Central memory CD8-positive, alpha-beta T cell (primary cell): ENCODE measurements around the gene LENG1.
"Not testable (repeated sequence)": the region's sequence is repeated elsewhere in the genome, so short reads cannot be mapped to it uniquely, and the experiment has no call there.

Source experiments
- ATAC-seq: fragments of 150-1000 bp; cut with Tn5 transposase; replicated peaks from 2 replicates; pipeline ENCODE4 v1.10.0; 2022; ENCODE audit warnings: mild to moderate bottlenecking, moderate FRiP score, moderate number of reproducible peaks; ENCODE audit not compliant: poor library complexity, severe bottlenecking; ENCODE audit errors: extremely low read depth
- DNase-seq, 2 donors: peaks; one replicate each; pipeline ENCODE4 v3.0.0; 2021; ENCODE audit warnings: low spot score in 2 of 2
- H3K27ac Mint-ChIP-seq: one replicate; pipeline ENCODE4 v1.8.0; 2022; ENCODE audit warnings: low read depth, mild to moderate bottlenecking, moderate library complexity, mixed read lengths
- H3K27me3 Mint-ChIP-seq: one replicate; pipeline ENCODE4 v1.8.0; 2022; ENCODE audit warnings: mixed read lengths
- H3K36me3 Mint-ChIP-seq: one replicate; pipeline ENCODE4 v1.8.0; 2022; ENCODE audit warnings: mild to moderate bottlenecking, moderate library complexity, mixed read lengths; ENCODE audit not compliant: insufficient read depth
- H3K4me1 Mint-ChIP-seq: one replicate; pipeline ENCODE4 v1.8.0; 2022; ENCODE audit warnings: mixed read lengths
- H3K4me3 Mint-ChIP-seq: one replicate; pipeline ENCODE4 v1.8.0; 2022; ENCODE audit warnings: mild to moderate bottlenecking, moderate library complexity, mixed read lengths
- H3K9me3 Mint-ChIP-seq: one replicate; pipeline ENCODE4 v1.8.0; 2022; ENCODE audit warnings: mixed read lengths

The LENG1 gene

DNA sequence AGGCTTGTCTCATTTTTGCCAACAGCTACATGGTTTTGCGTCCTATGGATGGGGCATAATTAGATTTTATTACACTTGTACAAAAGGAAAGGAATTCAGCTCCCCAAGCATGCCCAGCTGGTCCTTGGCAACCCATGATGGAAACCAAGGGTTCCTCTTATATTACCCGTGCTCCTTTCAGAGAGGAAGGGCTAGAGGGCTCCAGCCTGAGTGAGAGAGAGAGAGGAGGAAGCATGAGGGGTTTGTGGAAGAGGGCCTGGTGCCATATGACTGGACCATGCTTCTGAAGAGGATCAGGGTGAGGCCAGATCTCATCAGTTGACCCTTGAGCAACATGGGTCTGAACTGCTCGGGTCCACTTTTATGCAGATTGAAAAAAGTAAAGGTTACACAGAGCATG is 37.6 kb upstream of the LENG1 start:
- DNase-seq (no peak), ATAC-seq (no peak)
- Mint-ChIP-seq H3K27ac (no peak overlapping the region), H3K27me3 (no peaks in the 10 kb centered on the region), H3K4me3 (no peak overlapping the region), H3K4me1 (peaks cover 28% of the 10 kb centered on the region), H3K36me3 (peaks cover 39% of the 10 kb centered on the region), H3K9me3 (no peaks in the 10 kb centered on the region)

- ATAC-seq (no peak), DNase-seq (no peak)
- H3K9me3 Mint-ChIP-seq: no peaks in the 10 kb centered on the region
- H3K4me3 Mint-ChIP-seq: no peak overlapping the region
- no peaks in the 10 kb centered on the region for H3K27me3 Mint-ChIP-seq
- H3K27ac Mint-ChIP-seq: no peak overlapping the region
- peaks cover 28% of the 10 kb centered on the region for H3K4me1 Mint-ChIP-seq
- peaks cover 38% of the 10 kb centered on the region for H3K36me3 Mint-ChIP-seq
These were observed 37.0 kb upstream of the LENG1 start for GRCh38 chr19:54196536-54196935.

GRCh38 chr19:54194463-54194862 is 34.9 kb upstream of the LENG1 start:
- DNase-seq, H3K27me3 Mint-ChIP-seq, H3K9me3 Mint-ChIP-seq, ATAC-seq, H3K27ac Mint-ChIP-seq, H3K4me3 Mint-ChIP-seq: not testable (repeated sequence)
- peaks cover 23% of the 10 kb centered on the region for H3K4me1 Mint-ChIP-seq
- peaks cover 34% of the 10 kb centered on the region for H3K36me3 Mint-ChIP-seq

DNA sequence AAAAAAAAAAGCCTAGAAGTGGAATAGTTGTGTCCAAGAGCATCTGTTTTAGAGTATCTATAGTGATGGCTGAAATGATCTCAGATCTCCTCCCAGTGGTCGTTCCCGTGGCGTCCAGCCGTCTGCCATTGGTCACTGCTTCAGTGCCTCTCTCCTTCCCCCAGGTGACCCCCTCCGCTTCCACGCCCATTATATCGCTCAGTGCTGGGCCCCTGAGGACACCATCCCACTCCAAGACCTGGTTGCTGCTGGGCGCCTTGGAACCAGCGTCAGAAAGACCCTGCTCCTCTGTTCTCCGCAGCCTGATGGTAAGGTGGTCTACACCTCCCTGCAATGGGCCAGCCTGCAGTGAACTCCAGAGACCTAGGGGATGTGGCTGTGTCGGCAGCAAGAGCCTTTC is 33.5 kb upstream of the LENG1 start:
- Mint-ChIP-seq H3K27ac (no peak overlapping the region), H3K4me3 (peak overlapping the region; percentile 94), H3K27me3 (no peaks in the 10 kb centered on the region), H3K9me3 (no peaks in the 10 kb centered on the region), H3K36me3 (peaks cover 35% of the 10 kb centered on the region), H3K4me1 (peaks cover 29% of the 10 kb centered on the region)
- no peak for ATAC-seq
- DNase-seq: no peak

GRCh38 chr19:54191811-54192453 is 32.4 kb upstream of the LENG1 start:
- no peaks in the 10 kb centered on the region for H3K9me3 Mint-ChIP-seq
- H3K36me3 Mint-ChIP-seq: peaks cover 35% of the 10 kb centered on the region
- no peak for ATAC-seq
- DNase-seq: no peak
- H3K27me3 Mint-ChIP-seq: no peaks in the 10 kb centered on the region
- H3K4me3 Mint-ChIP-seq: peak overlapping the region; percentile 94
- peaks cover 40% of the 10 kb centered on the region for H3K4me1 Mint-ChIP-seq
- H3K27ac Mint-ChIP-seq: peak overlapping the region; percentile 99

- peak in 1 of 2 donors; percentile 28 for DNase-seq
- peak; percentile 20 for ATAC-seq
- Mint-ChIP-seq H3K9me3 (no peaks in the 10 kb centered on the region), H3K27me3 (no peaks in the 10 kb centered on the region), H3K36me3 (peaks cover 37% of the 10 kb centered on the region), H3K27ac (peak within 1 kb of the TSS; percentile 99), H3K4me3 (peak within 1 kb of the TSS; percentile 94), H3K4me1 (peaks cover 43% of the 10 kb centered on the region)
These were observed 31.7 kb upstream of the LENG1 start, which contains the start of gene TSEN34 for GRCh38 chr19:54191011-54191810. Gene TSEN34, plus strand, starts transcription at chr19:54191308. Its CDS starts 57 bp downstream, at chr19:54191365.

- Mint-ChIP-seq H3K9me3 (no peaks in the 10 kb centered on the region), H3K4me3 (peak overlapping the region; percentile 94), H3K36me3 (peaks cover 36% of the 10 kb centered on the region), H3K27ac (peak overlapping the region; percentile 99), H3K27me3 (no peaks in the 10 kb centered on the region), H3K4me1 (peaks cover 43% of the 10 kb centered on the region)
- peak; percentile 66 for ATAC-seq
- DNase-seq: peak; percentile 99 to 100
These were observed 31.0 kb upstream of the LENG1 start for GRCh38 chr19:54190503-54191010.

DNA sequence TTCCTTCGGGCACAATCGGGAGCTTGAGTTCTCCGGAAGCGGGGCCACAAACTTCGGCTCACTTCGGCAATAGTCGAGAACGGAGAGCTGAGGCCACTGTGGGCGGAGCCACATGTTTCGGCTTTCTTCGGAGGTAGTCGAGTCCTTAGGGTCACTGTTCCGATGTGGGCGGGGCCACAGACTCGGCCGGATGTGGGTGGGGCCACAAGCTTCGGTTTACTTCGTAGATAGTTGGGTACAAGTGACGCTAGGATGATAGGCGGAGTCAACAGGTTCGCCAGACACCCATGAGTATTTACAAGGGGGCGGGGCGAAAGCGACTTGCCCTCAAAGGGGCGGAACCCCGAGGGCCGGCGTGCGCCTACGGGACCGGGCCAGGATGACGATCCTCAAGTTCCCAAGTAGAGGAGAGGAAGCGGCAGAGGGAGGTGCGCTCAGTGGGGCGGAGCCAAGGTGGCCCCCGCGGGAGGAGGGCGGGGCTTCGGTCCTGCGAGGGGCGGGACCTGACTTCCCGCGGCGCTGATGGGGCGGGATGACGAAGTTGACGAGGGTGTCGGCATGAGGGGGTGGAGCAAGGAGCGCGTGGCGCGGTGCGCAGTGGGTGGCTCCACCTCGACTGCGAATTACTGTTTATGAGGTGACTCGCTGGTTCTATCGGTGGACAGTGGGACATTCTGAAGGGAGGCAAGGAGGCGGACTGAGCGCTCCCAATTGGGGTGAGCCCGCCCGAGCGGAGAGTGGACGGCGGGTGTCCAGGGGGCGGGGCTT is 30.4 kb upstream of the LENG1 start:
- H3K27me3 Mint-ChIP-seq: no peaks in the 10 kb centered on the region
- H3K4me1 Mint-ChIP-seq: peaks cover 43% of the 10 kb centered on the region
- peak; percentile 60 for ATAC-seq
- peaks cover 31% of the 10 kb centered on the region for H3K36me3 Mint-ChIP-seq
- H3K4me3 Mint-ChIP-seq: peak overlapping the region; percentile 94
- no peaks in the 10 kb centered on the region for H3K9me3 Mint-ChIP-seq
- DNase-seq: peak; percentile 100
- peak overlapping the region; percentile 99 for H3K27ac Mint-ChIP-seq

- H3K4me3 Mint-ChIP-seq: peak within 1 kb of the TSS; percentile 94
- no peaks in the 10 kb centered on the region for H3K9me3 Mint-ChIP-seq
- DNase-seq (no peak), ATAC-seq (peak; percentile 0)
- peaks cover 43% of the 10 kb centered on the region for H3K4me1 Mint-ChIP-seq
- no peaks in the 10 kb centered on the region for H3K27me3 Mint-ChIP-seq
- peak within 1 kb of the TSS; percentile 99 for H3K27ac Mint-ChIP-seq
- H3K36me3 Mint-ChIP-seq: peaks cover 27% of the 10 kb centered on the region
These were observed 29.7 kb upstream of the LENG1 start, which contains the start of gene MBOAT7 for GRCh38 chr19:54189145-54189734. Gene MBOAT7, minus strand, starts transcription at chr19:54189580. Its CDS starts 1,072 bp downstream, at chr19:54188508.

DNA sequence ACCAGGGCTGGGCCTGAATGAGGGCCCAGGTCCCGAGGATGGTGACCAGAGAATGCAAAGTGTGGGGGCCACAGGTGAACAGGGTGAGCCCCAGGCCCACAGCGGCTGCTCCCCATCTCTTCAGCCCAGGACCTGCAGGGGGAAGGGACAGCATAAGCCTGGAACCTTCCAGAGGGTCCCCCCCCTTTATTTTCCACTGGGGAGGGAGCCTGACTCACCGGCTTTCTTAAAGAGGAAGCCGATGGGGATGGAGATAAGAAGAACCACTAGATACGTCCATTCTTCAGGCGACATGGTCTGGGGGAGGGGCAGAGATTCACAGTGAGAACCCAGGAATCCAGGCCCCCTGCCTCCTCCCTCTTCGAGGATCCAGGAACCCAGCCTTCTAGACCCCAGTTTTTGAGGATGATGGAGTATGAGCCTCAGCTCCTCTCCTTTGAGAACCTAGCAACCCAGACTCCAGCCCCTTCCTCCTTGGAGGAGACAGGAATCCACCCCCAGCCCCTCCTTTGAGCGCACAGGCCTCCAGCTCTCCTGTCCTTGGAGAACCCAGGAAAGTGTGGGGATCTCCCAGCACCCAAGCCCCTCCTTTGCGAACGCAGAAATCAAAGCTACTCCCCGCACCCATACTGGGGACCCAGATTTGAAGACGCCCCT is 28.8 kb upstream of the LENG1 start:
- no peaks in the 10 kb centered on the region for H3K9me3 Mint-ChIP-seq
- peaks cover 42% of the 10 kb centered on the region for H3K4me1 Mint-ChIP-seq
- DNase-seq (no peak), ATAC-seq (no peak)
- peaks cover 22% of the 10 kb centered on the region for H3K36me3 Mint-ChIP-seq
- peak overlapping the region; percentile 94 for H3K4me3 Mint-ChIP-seq
- H3K27ac Mint-ChIP-seq: peak overlapping the region; percentile 99
- H3K27me3 Mint-ChIP-seq: no peaks in the 10 kb centered on the region

DNA sequence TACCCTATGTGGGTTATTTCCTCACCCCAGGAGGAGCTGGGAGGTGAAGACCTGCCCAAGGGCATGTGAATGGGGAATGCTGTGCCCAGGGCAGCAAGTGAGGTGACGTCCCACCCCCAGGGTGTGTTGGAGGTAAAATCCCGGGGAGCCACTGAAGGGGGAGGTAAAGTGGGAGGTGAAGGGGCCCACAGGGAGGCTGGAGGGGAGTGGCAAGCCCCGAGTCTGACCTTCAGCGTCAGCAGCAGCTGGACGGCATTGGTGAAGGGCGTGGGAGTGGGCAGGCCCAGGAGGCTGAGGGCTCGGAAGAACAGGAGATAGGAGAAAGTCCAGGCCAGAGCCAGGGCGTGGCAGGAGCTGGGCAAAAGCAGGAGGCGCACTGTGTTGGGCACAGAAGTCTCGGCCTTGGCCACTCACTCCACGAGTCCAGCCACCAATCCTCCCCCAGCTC is 27.4 kb upstream of the LENG1 start:
- DNase-seq (no peak), ATAC-seq (no peak)
- peak overlapping the region; percentile 94 for H3K4me3 Mint-ChIP-seq
- peaks cover 31% of the 10 kb centered on the region for H3K4me1 Mint-ChIP-seq
- H3K27ac Mint-ChIP-seq: no peak overlapping the region
- H3K36me3 Mint-ChIP-seq: peaks cover 18% of the 10 kb centered on the region
- no peaks in the 10 kb centered on the region for H3K27me3 Mint-ChIP-seq
- H3K9me3 Mint-ChIP-seq: no peaks in the 10 kb centered on the region
